Subcutaneous adipose tissue (tissue), 4 donors: Measurements from ENCODE around the gene ART3. TPM values are rescaled to one million over a fixed set of nuclear protein-coding genes. Genes with fewer than 3 reads are reported as not detected.

ENCODE experiments used
- CTCF ChIP-seq: fragments of 450-650 bp; IDR thresholded peaks from one replicate; pipeline ENCODE4 v1.5.1; 2016; ENCODE audit warnings: low read depth, mild to moderate bottlenecking, control low read depth, antibody characterized with exemption, moderate library complexity
- total RNA-seq, 4 donors: library from RNA; depleted of rRNA; stranded (reverse); fragments of >200 nt; gene quantifications; one replicate each; pipeline ENCODE4 v1.1.0, GENCODE V29; 2016

Gene ART3
- total RNA-seq, 4 donors from 2014 or later: not detected

- no peak for TF ChIP-seq CTCF
These were observed 10.0 kb downstream of the ART3 start for GRCh38 chr4:76084542-76084941.

GRCh38 chr4:76087007-76087769 is 12.7 kb downstream of the ART3 start:
- no peak for TF ChIP-seq CTCF

GRCh38 chr4:76088719-76089118 is 14.2 kb downstream of the ART3 start:
- TF ChIP-seq CTCF: no peak

GRCh38 chr4:76090241-76090691 is 15.8 kb downstream of the ART3 start:
- TF ChIP-seq CTCF: no peak

- no peak for TF ChIP-seq CTCF
These were observed 16.5 kb downstream of the ART3 start for GRCh38 chr4:76091052-76091451.

GRCh38 chr4:76095568-76095967 is 21.1 kb downstream of the ART3 start:
- TF ChIP-seq CTCF: no peak

- no peak for TF ChIP-seq CTCF
These were observed 21.6 kb downstream of the ART3 start for GRCh38 chr4:76096076-76096475.
